ENCODE results near the gene FOXP4. TPM values are rescaled to one million over a fixed set of nuclear protein-coding genes. Genes with fewer than 3 reads are reported as not detected.

Gene FOXP4
- total and polyA plus RNA-seq, 5 donors from 2014 or later = 0.26 to 9.9 (median 0.38) TPM

GRCh38 chr6:41573985-41574384, 27.8 kb downstream of the FOXP4 start:
- Mint-ChIP-seq H3K27ac (no peak overlapping the region), H3K4me3 (no peak overlapping the region), H3K36me3 (peaks cover 26% of the 10 kb centered on the region), H3K4me1 (peaks cover 0 to 6% (median 3%) of the 10 kb centered on the region in 4 donors), H3K27me3 (no peaks in the 10 kb centered on the region), H3K9me3 (peaks cover 0 to 3% (median 0%) of the 10 kb centered on the region in 7 donors)
- Histone ChIP-seq H3K4me3 (ENCODE audit: low read depth, low read length) (no peak overlapping the region), H3K27ac (ENCODE audit: insufficient read depth, low read length, poor library complexity, severe bottlenecking) (no peak overlapping the region), H3K27me3 (ENCODE audit: control insufficient read depth, insufficient read depth, low read length) (no peaks in the 10 kb centered on the region), H3K9me3 (ENCODE audit: control insufficient read depth in 2 of 2, low read length in 2 of 2) (no peaks in the 10 kb centered on the region), H3K4me1 (ENCODE audit: control insufficient read depth, insufficient read depth, low read length, poor library complexity, severe bottlenecking) (no peaks in the 10 kb centered on the region), H3K36me3 (ENCODE audit: control insufficient read depth, insufficient read depth, low read length) (no peaks in the 10 kb centered on the region)
- ATAC-seq (ENCODE audit: low read depth in 2 of 2) (no peak), DNase-seq (no peak)

DNA sequence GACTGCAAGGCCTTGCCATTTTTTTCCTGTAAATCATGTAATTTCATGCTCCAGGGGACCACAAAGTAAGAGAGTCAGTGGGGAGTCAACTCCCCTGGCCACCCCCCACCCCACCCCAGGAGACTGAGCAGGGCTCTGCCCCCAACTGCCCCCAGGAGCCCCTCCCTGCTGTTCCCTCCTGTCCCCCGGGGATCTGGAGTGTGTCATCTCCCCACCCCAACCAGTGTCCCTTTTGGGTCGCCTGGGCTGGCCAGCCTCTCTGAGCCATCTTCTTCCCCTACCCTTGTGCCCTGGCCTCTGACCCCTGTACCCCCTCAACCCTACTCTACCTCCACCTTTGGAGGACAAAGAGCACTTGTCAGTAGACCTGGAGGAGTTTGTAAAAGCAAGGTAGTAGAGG, 29.4 kb downstream of the FOXP4 start:
- no peak overlapping the region for H3K27ac Mint-ChIP-seq
- no peaks in the 10 kb centered on the region for H3K4me1 ChIP-seq (ENCODE audit: control insufficient read depth, insufficient read depth, low read length, poor library complexity, severe bottlenecking)

GRCh38 chr6:41576667-41577066, 30.5 kb downstream of the FOXP4 start:
- H3K9me3 Mint-ChIP-seq = peaks cover 0 to 3% (median 0%) of the 10 kb centered on the region in 7 donors
- no peak overlapping the region for H3K27ac Mint-ChIP-seq
- ATAC-seq (ENCODE audit: low read depth in 2 of 2) = no peak
- peaks cover 24% of the 10 kb centered on the region for H3K36me3 Mint-ChIP-seq
- peaks cover 0 to 6% (median 2%) of the 10 kb centered on the region in 4 donors for H3K4me1 Mint-ChIP-seq
- no peak for DNase-seq
- no peaks in the 10 kb centered on the region for H3K27me3 Mint-ChIP-seq
- H3K27ac ChIP-seq (ENCODE audit: insufficient read depth, low read length, poor library complexity, severe bottlenecking) = no peak overlapping the region
- H3K9me3 ChIP-seq (ENCODE audit: control insufficient read depth in 2 of 2, low read length in 2 of 2) = no peaks in the 10 kb centered on the region
- H3K4me3 Mint-ChIP-seq = no peak overlapping the region
- no peaks in the 10 kb centered on the region for H3K27me3 ChIP-seq (ENCODE audit: control insufficient read depth, insufficient read depth, low read length)
- H3K36me3 ChIP-seq (ENCODE audit: control insufficient read depth, insufficient read depth, low read length) = no peaks in the 10 kb centered on the region
- H3K4me1 ChIP-seq (ENCODE audit: control insufficient read depth, insufficient read depth, low read length, poor library complexity, severe bottlenecking) = no peaks in the 10 kb centered on the region
- H3K4me3 ChIP-seq (ENCODE audit: low read depth, low read length) = no peak overlapping the region

More for the DNA sequence above, 29.4 kb downstream of the FOXP4 start:
- no peak overlapping the region for H3K27ac ChIP-seq (ENCODE audit: insufficient read depth, low read length, poor library complexity, severe bottlenecking)
- no peak overlapping the region for H3K4me3 Mint-ChIP-seq
- no peak overlapping the region for H3K4me3 ChIP-seq (ENCODE audit: low read depth, low read length)
- DNase-seq (no peak), ATAC-seq (ENCODE audit: low read depth in 2 of 2) (no peak)
- H3K9me3 Mint-ChIP-seq = peaks cover 0 to 3% (median 0%) of the 10 kb centered on the region in 7 donors
- H3K36me3 ChIP-seq (ENCODE audit: control insufficient read depth, insufficient read depth, low read length) = no peaks in the 10 kb centered on the region
- peaks cover 26% of the 10 kb centered on the region for H3K36me3 Mint-ChIP-seq
- no peaks in the 10 kb centered on the region for H3K9me3 ChIP-seq (ENCODE audit: control insufficient read depth in 2 of 2, low read length in 2 of 2)
- H3K4me1 Mint-ChIP-seq = peaks cover 0 to 6% (median 2%) of the 10 kb centered on the region in 4 donors
- H3K27me3 ChIP-seq (ENCODE audit: control insufficient read depth, insufficient read depth, low read length) = no peaks in the 10 kb centered on the region
- H3K27me3 Mint-ChIP-seq = no peaks in the 10 kb centered on the region

DNA sequence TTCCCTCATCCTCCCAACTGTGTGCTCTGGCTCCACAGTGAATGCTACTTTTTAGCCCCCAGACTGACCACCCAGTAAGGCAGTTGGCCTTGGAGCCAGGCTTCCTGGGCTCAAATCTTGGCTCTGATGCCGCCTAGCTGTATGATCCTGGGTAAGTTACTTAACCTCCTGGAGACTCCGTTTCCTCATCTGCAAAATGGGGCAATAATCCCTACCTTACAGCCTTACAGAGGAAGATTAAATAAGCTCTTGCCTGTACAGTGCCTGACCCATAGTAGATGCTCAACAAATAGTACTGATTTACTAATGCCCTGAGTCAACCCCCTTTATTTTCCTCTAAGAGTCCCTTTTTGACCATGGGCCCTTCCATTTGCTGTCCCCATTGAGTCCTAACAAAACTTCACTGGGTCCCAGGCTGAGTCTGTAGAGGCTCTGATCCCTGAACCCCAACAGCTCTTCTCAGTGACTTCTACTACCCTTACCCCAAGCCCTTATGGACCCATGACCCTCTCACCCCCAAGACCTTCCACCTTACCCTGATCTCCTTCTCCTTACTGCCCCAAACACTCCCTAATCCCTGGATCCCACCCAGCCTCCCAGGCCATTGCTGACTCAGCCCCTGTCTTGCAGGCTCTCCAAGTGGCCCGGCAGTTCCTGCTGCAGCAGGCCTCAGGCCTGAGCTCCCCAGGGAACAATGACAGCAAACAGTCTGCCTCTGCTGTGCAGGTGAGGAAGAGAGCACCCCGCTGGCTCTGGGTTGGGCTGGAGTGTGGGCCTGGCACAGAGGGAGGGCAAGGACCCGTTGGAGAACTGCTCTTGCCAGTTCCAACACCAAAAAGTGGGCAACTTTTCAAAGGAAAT, 31.4 kb downstream of the FOXP4 start:
- Mint-ChIP-seq H3K27ac (peak overlapping the region in 1 of 3 donors; percentile 71), H3K4me1 (peaks cover 0 to 6% (median 2%) of the 10 kb centered on the region in 4 donors), H3K4me3 (no peak overlapping the region), H3K36me3 (peaks cover 19% of the 10 kb centered on the region), H3K9me3 (peaks cover 0 to 3% (median 0%) of the 10 kb centered on the region in 7 donors), H3K27me3 (no peaks in the 10 kb centered on the region)
- no peaks in the 10 kb centered on the region for H3K36me3 ChIP-seq (ENCODE audit: control insufficient read depth, insufficient read depth, low read length)
- H3K4me3 ChIP-seq (ENCODE audit: low read depth, low read length) = no peak overlapping the region
- no peaks in the 10 kb centered on the region for H3K9me3 ChIP-seq (ENCODE audit: control insufficient read depth in 2 of 2, low read length in 2 of 2)
- H3K4me1 ChIP-seq (ENCODE audit: control insufficient read depth, insufficient read depth, low read length, poor library complexity, severe bottlenecking) = no peaks in the 10 kb centered on the region
- ATAC-seq (ENCODE audit: low read depth in 2 of 2) (no peak), DNase-seq (no peak)
- H3K27me3 ChIP-seq (ENCODE audit: control insufficient read depth, insufficient read depth, low read length) = no peaks in the 10 kb centered on the region
- H3K27ac ChIP-seq (ENCODE audit: insufficient read depth, low read length, poor library complexity, severe bottlenecking) = no peak overlapping the region

- no peaks in the 10 kb centered on the region for H3K27me3 Mint-ChIP-seq
- peak overlapping the region; percentile 25 to 78 (median 71) for H3K27ac Mint-ChIP-seq
- no peak for ATAC-seq (ENCODE audit: low read depth in 2 of 2)
- peaks cover 0 to 3% (median 0%) of the 10 kb centered on the region in 7 donors for H3K9me3 Mint-ChIP-seq
- no peak overlapping the region for H3K4me3 Mint-ChIP-seq
- no peak overlapping the region for H3K27ac ChIP-seq (ENCODE audit: insufficient read depth, low read length, poor library complexity, severe bottlenecking)
- peaks cover 13% of the 10 kb centered on the region for H3K36me3 Mint-ChIP-seq
- no peaks in the 10 kb centered on the region for H3K9me3 ChIP-seq (ENCODE audit: control insufficient read depth in 2 of 2, low read length in 2 of 2)
- no peak overlapping the region for H3K4me3 ChIP-seq (ENCODE audit: low read depth, low read length)
- no peaks in the 10 kb centered on the region for H3K4me1 ChIP-seq (ENCODE audit: control insufficient read depth, insufficient read depth, low read length, poor library complexity, severe bottlenecking)
- H3K4me1 Mint-ChIP-seq = peaks cover 0 to 6% (median 2%) of the 10 kb centered on the region in 4 donors
- no peak for DNase-seq
- no peaks in the 10 kb centered on the region for H3K27me3 ChIP-seq (ENCODE audit: control insufficient read depth, insufficient read depth, low read length)
- no peaks in the 10 kb centered on the region for H3K36me3 ChIP-seq (ENCODE audit: control insufficient read depth, insufficient read depth, low read length)
Measured at GRCh38 chr6:41578217-41579087, 32.3 kb downstream of the FOXP4 start.

GRCh38 chr6:41579088-41579610, 33.0 kb downstream of the FOXP4 start:
- H3K9me3 ChIP-seq (ENCODE audit: control insufficient read depth in 2 of 2, low read length in 2 of 2) = no peaks in the 10 kb centered on the region
- H3K36me3 ChIP-seq (ENCODE audit: control insufficient read depth, insufficient read depth, low read length) = no peaks in the 10 kb centered on the region
- peak overlapping the region in 1 of 3 donors; percentile 25 for H3K27ac Mint-ChIP-seq
- H3K4me3 Mint-ChIP-seq = no peak overlapping the region
- no peaks in the 10 kb centered on the region for H3K27me3 ChIP-seq (ENCODE audit: control insufficient read depth, insufficient read depth, low read length)
- ATAC-seq (ENCODE audit: low read depth in 2 of 2) (no peak), DNase-seq (no peak)
- H3K4me1 ChIP-seq (ENCODE audit: control insufficient read depth, insufficient read depth, low read length, poor library complexity, severe bottlenecking) = no peaks in the 10 kb centered on the region
- H3K27me3 Mint-ChIP-seq = no peaks in the 10 kb centered on the region
- peaks cover 0 to 3% (median 0%) of the 10 kb centered on the region in 7 donors for H3K9me3 Mint-ChIP-seq
- H3K4me3 ChIP-seq (ENCODE audit: low read depth, low read length) = no peak overlapping the region
- peaks cover 0 to 6% (median 2%) of the 10 kb centered on the region in 4 donors for H3K4me1 Mint-ChIP-seq
- H3K36me3 Mint-ChIP-seq = peaks cover 13% of the 10 kb centered on the region
- H3K27ac ChIP-seq (ENCODE audit: insufficient read depth, low read length, poor library complexity, severe bottlenecking) = no peak overlapping the region

- no peak for ATAC-seq (ENCODE audit: low read depth in 2 of 2)
- Mint-ChIP-seq H3K9me3 (peaks cover 0 to 3% (median 0%) of the 10 kb centered on the region in 7 donors), H3K4me1 (peaks cover 0 to 6% (median 2%) of the 10 kb centered on the region in 4 donors), H3K36me3 (peaks cover 13% of the 10 kb centered on the region), H3K4me3 (no peak overlapping the region), H3K27me3 (no peaks in the 10 kb centered on the region), H3K27ac (no peak overlapping the region)
- Histone ChIP-seq H3K27me3 (ENCODE audit: control insufficient read depth, insufficient read depth, low read length) (no peaks in the 10 kb centered on the region), H3K4me3 (ENCODE audit: low read depth, low read length) (no peak overlapping the region), H3K9me3 (ENCODE audit: control insufficient read depth in 2 of 2, low read length in 2 of 2) (no peaks in the 10 kb centered on the region), H3K36me3 (ENCODE audit: control insufficient read depth, insufficient read depth, low read length) (no peaks in the 10 kb centered on the region), H3K4me1 (ENCODE audit: control insufficient read depth, insufficient read depth, low read length, poor library complexity, severe bottlenecking) (no peaks in the 10 kb centered on the region), H3K27ac (ENCODE audit: insufficient read depth, low read length, poor library complexity, severe bottlenecking) (no peak overlapping the region)
- no peak for DNase-seq
Measured at GRCh38 chr6:41580690-41581089, 34.5 kb downstream of the FOXP4 start.

All from CD4-positive, CD25-positive, alpha-beta regulatory T cell (primary cell).